A673 (cell line): ENCODE data around the gene MAST4.

Source experiments
- EZH2 ChIP-seq: fragments of 200-600 bp; sonication (generic); IDR thresholded peaks from 2 replicates; pipeline ENCODE4 v1.6.1; 2017; ENCODE audit warnings: borderline replicate concordance, low read depth, mild to moderate bottlenecking, mixed read lengths, antibody characterized with exemption, low read length; ENCODE audit not compliant: poor library complexity, severe bottlenecking
- TF ChIP-seq, protein P1 (sequence below): fragments of 300-800, 200-600 bp; sonication (generic); conservative IDR thresholded peaks from 2 replicates; pipeline ENCODE4 v1.5.1; 2017; ENCODE audit warnings: low read depth, mild to moderate bottlenecking, antibody characterized with exemption, low read length, moderate library complexity, mixed read lengths

DNA sequence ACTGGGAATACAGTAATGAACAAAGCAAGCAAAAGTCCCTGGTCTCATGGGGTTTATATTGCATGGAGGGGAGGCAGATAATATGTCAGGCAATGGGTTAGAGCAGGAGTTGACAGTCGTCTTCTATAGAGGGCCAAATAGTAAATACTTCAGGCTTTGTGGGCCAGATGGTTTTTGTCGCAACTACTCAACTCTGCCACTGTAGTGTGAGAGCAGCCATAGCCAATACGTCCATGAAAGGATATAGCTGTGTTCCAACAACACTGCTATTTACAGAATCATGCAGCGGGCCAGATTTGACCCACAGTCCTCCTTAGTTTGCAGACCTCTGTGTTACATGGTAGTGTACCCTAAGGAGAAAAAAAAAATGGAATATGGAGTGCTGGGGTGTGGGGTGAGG, 25.5 kb downstream of the MAST4 start:
- TF ChIP-seq, protein P1, sequence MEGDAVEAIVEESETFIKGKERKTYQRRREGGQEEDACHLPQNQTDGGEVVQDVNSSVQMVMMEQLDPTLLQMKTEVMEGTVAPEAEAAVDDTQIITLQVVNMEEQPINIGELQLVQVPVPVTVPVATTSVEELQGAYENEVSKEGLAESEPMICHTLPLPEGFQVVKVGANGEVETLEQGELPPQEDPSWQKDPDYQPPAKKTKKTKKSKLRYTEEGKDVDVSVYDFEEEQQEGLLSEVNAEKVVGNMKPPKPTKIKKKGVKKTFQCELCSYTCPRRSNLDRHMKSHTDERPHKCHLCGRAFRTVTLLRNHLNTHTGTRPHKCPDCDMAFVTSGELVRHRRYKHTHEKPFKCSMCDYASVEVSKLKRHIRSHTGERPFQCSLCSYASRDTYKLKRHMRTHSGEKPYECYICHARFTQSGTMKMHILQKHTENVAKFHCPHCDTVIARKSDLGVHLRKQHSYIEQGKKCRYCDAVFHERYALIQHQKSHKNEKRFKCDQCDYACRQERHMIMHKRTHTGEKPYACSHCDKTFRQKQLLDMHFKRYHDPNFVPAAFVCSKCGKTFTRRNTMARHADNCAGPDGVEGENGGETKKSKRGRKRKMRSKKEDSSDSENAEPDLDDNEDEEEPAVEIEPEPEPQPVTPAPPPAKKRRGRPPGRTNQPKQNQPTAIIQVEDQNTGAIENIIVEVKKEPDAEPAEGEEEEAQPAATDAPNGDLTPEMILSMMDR = no peak
- TF ChIP-seq EZH2 = no peak
